ENCODE data around the gene PSKH1. TPM values are rescaled to one million over a fixed set of nuclear protein-coding genes. Genes with fewer than 3 reads are reported as not detected.
A peak's percentile ranks its signal among the peaks of the same experiment; 100 is the strongest.
"Not testable (repeated sequence)": the region's sequence is repeated elsewhere in the genome, so short reads cannot be mapped to it uniquely, and the experiment has no call there.

PSKH1 gene
- total and polyA plus RNA-seq, 2 experiments from 2014 or later = 11.5 to 23.6 TPM

DNA sequence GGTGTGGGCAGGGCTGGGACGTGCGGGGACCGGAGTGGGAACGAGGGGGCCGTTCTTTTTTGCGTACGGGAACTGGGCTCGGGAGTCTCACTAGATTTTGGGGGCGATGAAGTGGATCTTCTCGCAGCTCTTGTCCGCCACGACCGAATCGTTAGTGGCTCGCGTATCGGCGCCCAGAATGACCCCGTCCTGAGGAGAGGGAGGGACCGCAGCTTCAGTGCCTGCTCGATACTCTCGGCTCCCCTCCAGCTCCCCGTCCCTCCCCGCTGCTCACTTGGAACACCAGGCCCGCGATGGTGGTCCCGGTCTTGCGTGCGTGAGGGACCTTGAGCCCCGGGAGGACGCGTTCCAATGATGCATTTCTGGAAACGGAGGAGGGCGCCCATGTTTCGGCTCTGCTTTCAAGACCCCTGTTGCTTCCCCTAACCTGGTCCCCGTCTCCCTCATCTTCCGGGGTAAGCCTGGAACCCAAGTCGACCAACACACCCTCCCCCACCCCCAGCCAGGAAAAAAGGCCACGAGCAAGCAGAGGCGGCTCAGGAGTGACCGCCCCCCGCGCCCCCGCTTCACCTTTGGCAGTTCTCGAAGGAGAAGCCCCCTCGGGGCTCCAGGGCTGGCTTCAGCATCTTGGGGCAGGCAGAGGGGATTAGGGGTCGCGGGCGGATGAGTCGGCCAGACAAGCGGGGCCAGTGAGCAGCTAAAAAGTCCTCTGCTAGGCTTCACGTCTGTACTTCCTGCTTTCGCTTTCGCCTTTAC is 43.2 kb downstream of the PSKH1 start, which contains the start of gene PSMB10:
Gene PSMB10, minus strand, starts transcription at position 727 of the 756 bp plus-strand sequence. Its CDS starts 101 bp downstream, at position 626.
- 0 out of 2 replicates have a peak, but pooled peaks cover 3% of the 10 kb centered on the region for H3K79me2 ChIP-seq (ENCODE audit: insufficient read depth)
- H3K4me1 ChIP-seq (ENCODE audit: insufficient read depth) = peaks cover 15% of the 10 kb centered on the region
- WGBS, 2 experiments (ENCODE audit: low coverage in 1 of 2, low lambda C conversion rate in 2 of 2, missing lambda C conversion rate in 2 of 2) = 1% methylated on average over 48 to 53 of the region's 54 CpGs
- H3K9me2 ChIP-seq (ENCODE audit: insufficient read depth) = no peaks in the 10 kb centered on the region
- H3K9ac ChIP-seq = peak within 1 kb of the TSS; percentile 92
- peak within 1 kb of the TSS; percentile 91 for H3K4me2 ChIP-seq (ENCODE audit: unreplicated experiment)
- peaks cover 3% of the 10 kb centered on the region; the same call in 1 of the 2 replicates for H3K36me3 ChIP-seq (ENCODE audit: low read depth)
- H3K27ac ChIP-seq = peak within 1 kb of the TSS; percentile 79
- no peaks in the 10 kb centered on the region for H3K27me3 ChIP-seq (replicated peaks; ENCODE audit: insufficient read depth)
- no peaks in the 10 kb centered on the region for H3K9me3 ChIP-seq (ENCODE audit: low read depth)
- DNase-seq = peak; percentile 59
- H3K4me3 ChIP-seq = peak within 1 kb of the TSS; percentile 92
- TF ChIP-seq EZH2phosphoT487 (IDR thresholded peaks at IDR 0.05; ENCODE audit: insufficient read depth, low read depth) (no peak), EZH2 (IDR thresholded peaks at IDR 0.05; ENCODE audit: insufficient read depth, poor library complexity, severe bottlenecking) (no peak)
- H2AFZ ChIP-seq = peak within 1 kb of the TSS; percentile 69
- H3F3A ChIP-seq (ENCODE audit: insufficient read depth) = peaks cover 24% of the 10 kb centered on the region
- in situ Hi-C loops (cut with MboI) = no loop called here
- no peaks in the 10 kb centered on the region for H4K20me1 ChIP-seq (ENCODE audit: insufficient read depth)

DNA sequence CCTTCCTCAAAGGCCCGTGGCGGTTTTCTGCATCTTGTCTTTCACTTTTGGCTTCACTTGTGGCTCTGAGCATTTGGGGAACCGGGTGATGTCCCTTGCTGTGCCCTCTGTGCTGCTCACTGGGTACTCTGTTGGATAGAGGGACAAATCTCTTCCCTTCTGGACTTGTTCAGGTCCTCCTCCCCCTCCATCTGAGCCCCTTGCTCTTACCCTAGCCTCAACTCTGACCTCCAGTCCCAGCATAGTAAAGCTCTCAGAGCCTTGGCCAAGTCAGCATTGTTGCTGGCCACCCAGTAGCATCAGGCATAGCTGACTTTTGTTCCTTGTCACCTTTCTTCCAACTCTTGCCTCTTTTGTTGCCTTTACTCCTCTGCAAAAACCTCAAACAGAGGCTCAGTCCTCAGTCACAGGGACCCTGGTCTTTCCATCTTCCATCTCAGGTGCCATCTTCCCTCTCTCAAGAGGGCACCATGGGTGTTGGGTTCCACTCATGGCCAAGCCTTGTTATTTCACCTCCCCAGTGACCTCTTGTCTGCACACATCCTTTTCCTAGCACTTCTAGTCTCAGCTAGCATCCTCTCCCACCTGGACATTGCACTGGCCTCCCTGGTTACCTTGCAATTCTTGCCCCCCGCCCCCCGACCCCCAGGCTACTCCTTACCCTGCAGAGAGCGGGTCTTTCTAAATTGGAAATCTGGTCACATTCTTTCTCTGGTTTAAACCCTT is 44.0 kb downstream of the PSKH1 start:
- no peak for TF ChIP-seq EZH2 (IDR thresholded peaks at IDR 0.05; ENCODE audit: insufficient read depth, poor library complexity, severe bottlenecking)
- no peak for TF ChIP-seq EZH2phosphoT487 (IDR thresholded peaks at IDR 0.05; ENCODE audit: insufficient read depth, low read depth)
- Histone ChIP-seq H3K4me3 (peak overlapping the region; percentile 92), H3K36me3 (ENCODE audit: low read depth) (peaks cover 9% of the 10 kb centered on the region; the same call in 1 of the 2 replicates), H3F3A (ENCODE audit: insufficient read depth) (peaks cover 29% of the 10 kb centered on the region), H2AFZ (peak overlapping the region; percentile 69), H3K9me3 (ENCODE audit: low read depth) (no peaks in the 10 kb centered on the region), H3K79me2 (ENCODE audit: insufficient read depth) (0 out of 2 replicates have a peak, but pooled peaks cover 3% of the 10 kb centered on the region), H3K27me3 (replicated peaks; ENCODE audit: insufficient read depth) (no peaks in the 10 kb centered on the region), H3K4me2 (ENCODE audit: unreplicated experiment) (peak overlapping the region; percentile 91), H3K9ac (peak overlapping the region; percentile 92), H3K9me2 (ENCODE audit: insufficient read depth) (no peaks in the 10 kb centered on the region), H3K27ac (peak overlapping the region; percentile 79), H4K20me1 (ENCODE audit: insufficient read depth) (no peaks in the 10 kb centered on the region), H3K4me1 (ENCODE audit: insufficient read depth) (peaks cover 15% of the 10 kb centered on the region)
- DNase-seq = peak; percentile 91
- in situ Hi-C loops (cut with MboI) = no loop called here
- 52 to 54% methylated on average over 6 of the region's 6 CpGs for WGBS, 2 experiments (ENCODE audit: low coverage in 1 of 2, low lambda C conversion rate in 2 of 2, missing lambda C conversion rate in 2 of 2)

DNA sequence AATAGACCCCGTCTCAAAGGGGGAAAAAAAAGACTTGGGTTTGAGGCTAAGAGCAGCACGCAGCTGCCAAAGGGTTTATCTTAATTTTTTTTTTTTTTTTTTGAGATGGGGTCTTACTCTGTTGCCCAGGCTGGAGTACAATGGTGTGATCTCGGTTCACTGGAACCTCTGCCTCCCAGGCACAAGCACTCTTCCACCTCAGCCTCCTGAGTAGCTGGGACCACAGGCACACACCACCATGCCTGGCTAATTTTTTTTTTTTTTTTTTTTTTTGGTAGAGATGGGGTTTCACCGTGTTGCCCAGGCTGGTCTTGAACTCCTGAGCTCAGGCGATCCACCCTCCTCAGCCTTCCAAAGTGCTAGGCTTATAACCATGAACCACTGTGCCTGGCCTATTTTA is 44.7 kb downstream of the PSKH1 start:
- peak overlapping the region; percentile 79; the same call in 1 of the 2 replicates for H3K27ac ChIP-seq
- H3K4me1 ChIP-seq (ENCODE audit: insufficient read depth) = peaks cover 15% of the 10 kb centered on the region
- H3K4me3 ChIP-seq = 0 out of 2 replicates have a peak overlapping the region, but pooled peaks have one; percentile 92
- H3K9ac ChIP-seq = 0 out of 2 replicates have a peak overlapping the region, but pooled peaks have one; percentile 92
- H3K79me2 ChIP-seq (ENCODE audit: insufficient read depth); H3K9me3 ChIP-seq (ENCODE audit: low read depth); in situ Hi-C loops (cut with MboI); H3K4me2 ChIP-seq (ENCODE audit: unreplicated experiment); DNase-seq; H3K27me3 ChIP-seq (replicated peaks; ENCODE audit: insufficient read depth); H3K9me2 ChIP-seq (ENCODE audit: insufficient read depth); H4K20me1 ChIP-seq (ENCODE audit: insufficient read depth); H2AFZ ChIP-seq; H3K36me3 ChIP-seq (ENCODE audit: low read depth): not testable (repeated sequence)
- peaks cover 29% of the 10 kb centered on the region for H3F3A ChIP-seq (ENCODE audit: insufficient read depth)
- 98 to 100% methylated on average over 5 of the region's 5 CpGs for WGBS, 2 experiments (ENCODE audit: low coverage in 1 of 2, low lambda C conversion rate in 2 of 2, missing lambda C conversion rate in 2 of 2)

DNA sequence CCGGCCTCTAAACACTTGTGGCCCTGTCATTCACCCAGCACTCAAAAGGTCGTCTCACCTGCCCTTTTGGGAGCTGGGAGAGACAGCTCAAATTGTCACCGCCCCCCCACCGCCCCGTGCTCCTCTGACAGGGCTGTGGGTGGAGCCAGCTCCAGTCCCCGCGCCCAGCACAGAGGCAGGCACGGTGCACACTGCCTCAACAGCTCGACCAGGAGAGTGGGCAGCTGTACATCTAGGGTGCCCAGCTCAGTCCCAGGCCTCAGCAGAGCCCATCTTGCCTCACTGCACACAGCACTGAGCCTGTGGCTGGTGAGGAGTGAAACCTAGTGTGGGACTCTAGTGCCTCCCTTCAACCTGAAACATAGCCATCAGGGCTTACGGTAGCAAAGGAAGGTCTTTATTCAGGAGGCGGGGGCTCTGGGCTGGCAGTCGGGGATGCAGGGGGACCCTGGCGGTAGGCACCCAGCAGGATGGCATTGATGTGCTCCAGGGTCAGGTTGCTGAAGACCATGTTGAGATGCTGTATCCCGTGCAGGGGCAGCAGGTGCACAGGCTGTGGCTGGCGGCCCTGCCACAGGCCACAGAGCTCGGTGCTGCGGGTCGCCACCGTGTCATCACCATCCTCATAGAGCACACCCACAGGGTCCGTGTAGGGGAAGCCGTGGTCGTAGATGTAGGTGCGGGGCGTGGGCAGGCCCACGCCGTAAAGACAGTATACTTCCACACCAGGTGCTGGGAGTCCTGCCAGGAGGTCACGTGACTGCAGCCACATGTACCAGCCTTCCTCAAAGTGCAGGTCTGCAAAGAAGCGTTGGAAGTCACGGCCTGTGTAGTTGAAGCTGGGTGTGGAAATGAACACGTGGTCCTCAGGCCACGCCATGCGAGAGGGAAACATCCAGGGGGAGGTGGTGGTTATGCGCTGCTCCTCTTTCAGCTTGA is 46.7 kb downstream of the PSKH1 start:
- Histone ChIP-seq H3F3A (ENCODE audit: insufficient read depth) (peaks cover 29% of the 10 kb centered on the region), H3K9ac (no peak overlapping the region), H3K4me1 (ENCODE audit: insufficient read depth) (peaks cover 13% of the 10 kb centered on the region), H3K36me3 (ENCODE audit: low read depth) (peaks cover 14% of the 10 kb centered on the region; the same call in 1 of the 2 replicates), H3K27me3 (replicated peaks; ENCODE audit: insufficient read depth) (no peaks in the 10 kb centered on the region), H3K4me2 (ENCODE audit: unreplicated experiment) (no peak overlapping the region), H3K79me2 (ENCODE audit: insufficient read depth) (0 out of 2 replicates have a peak, but pooled peaks cover 3% of the 10 kb centered on the region), H3K9me2 (ENCODE audit: insufficient read depth) (no peaks in the 10 kb centered on the region), H3K4me3 (no peak overlapping the region), H2AFZ (no peak overlapping the region), H4K20me1 (ENCODE audit: insufficient read depth) (no peaks in the 10 kb centered on the region), H3K27ac (no peak overlapping the region), H3K9me3 (ENCODE audit: low read depth) (no peaks in the 10 kb centered on the region)
- no peak for TF ChIP-seq EZH2phosphoT487 (IDR thresholded peaks at IDR 0.05; ENCODE audit: insufficient read depth, low read depth)
- no peak for TF ChIP-seq EZH2 (IDR thresholded peaks at IDR 0.05; ENCODE audit: insufficient read depth, poor library complexity, severe bottlenecking)
- WGBS, 2 experiments (ENCODE audit: low coverage in 1 of 2, low lambda C conversion rate in 2 of 2, missing lambda C conversion rate in 2 of 2) = 79 to 81% methylated on average over 28 to 33 of the region's 33 CpGs
- no peak for DNase-seq
- in situ Hi-C loops (cut with MboI) = no loop called here
